GM23338 (cell line): ENCODE measurements around the gene TK1. TPM values are rescaled to one million over a fixed set of nuclear protein-coding genes. Genes with fewer than 3 reads are reported as not detected.

ENCODE experiments used
- ATAC-seq: fragments of 200-7000 bp; cut with Tn5 transposase; 3 replicates; pipeline ENCODE4 v1.9.1; 2020
- DNase-seq: peaks from one replicate; pipeline ENCODE4 v3.0.0-alpha.2; 2015; ENCODE audit warnings: low spot score
- H2AFZ ChIP-seq: fragments of 200-600 bp; sonication (generic); 2 replicates; pipeline ENCODE4 v1.8.0; 2016; ENCODE audit warnings: antibody characterized with exemption, mild to moderate bottlenecking, moderate library complexity
- H3F3A ChIP-seq: fragments of 200-600 bp; sonication (generic); replicated peaks from 2 replicates; pipeline ENCODE4 v1.8.0; 2017; ENCODE audit warnings: antibody characterized with exemption, mixed run types, low read depth
- H3K27ac ChIP-seq: fragments of 200-600 bp; sonication (generic); 2 replicates; pipeline ENCODE4 v1.6.1; 2016; ENCODE audit warnings: low read depth
- H3K27me3 ChIP-seq: fragments of 200-600 bp; sonication (generic); 2 replicates; pipeline ENCODE4 v1.8.0; 2016; ENCODE audit warnings: mild to moderate bottlenecking, mixed run types, moderate library complexity; ENCODE audit not compliant: insufficient read depth
- H3K36me3 ChIP-seq: fragments of 200-600 bp; sonication (generic); 2 replicates; pipeline ENCODE4 v1.8.0; 2016; ENCODE audit warnings: mild to moderate bottlenecking; ENCODE audit not compliant: insufficient read depth
- H3K4me1 ChIP-seq: fragments of 200-600 bp; sonication (generic); 2 replicates; pipeline ENCODE4 v1.8.0; 2016; ENCODE audit warnings: mild to moderate bottlenecking, moderate library complexity; ENCODE audit not compliant: insufficient read depth
- H3K4me2 ChIP-seq: fragments of 200-600 bp; sonication (generic); 2 replicates; pipeline ENCODE4 v1.7.1; 2017; ENCODE audit warnings: mixed run types
- H3K4me3 ChIP-seq: fragments of 200-600 bp; sonication (generic); 2 replicates; pipeline ENCODE4 v1.6.1; 2016; ENCODE audit warnings: mixed run types
- H3K79me2 ChIP-seq: fragments of 200-600 bp; sonication (generic); replicated peaks from 2 replicates; pipeline ENCODE4 v1.8.0; 2017; ENCODE audit warnings: mild to moderate bottlenecking; ENCODE audit not compliant: insufficient read depth
- H3K9me2 ChIP-seq: fragments of 200-600 bp; sonication (generic); 2 replicates; pipeline ENCODE4 v1.8.0; 2017; ENCODE audit not compliant: insufficient read depth
- H4K20me1 ChIP-seq: fragments of 200-600 bp; sonication (generic); replicated peaks from 2 replicates; pipeline ENCODE4 v1.8.0; 2017; ENCODE audit warnings: mild to moderate bottlenecking; ENCODE audit not compliant: insufficient read depth
- H3K27ac Mint-ChIP-seq: 2 replicates; pipeline ENCODE4 v1.8.0; 2020; ENCODE audit warnings: inconsistent platforms, mild to moderate bottlenecking, moderate library complexity, mixed read lengths
- H3K27me3 Mint-ChIP-seq: 3 replicates; pipeline ENCODE4 v1.8.0; 2022; ENCODE audit warnings: low read depth, mild to moderate bottlenecking, moderate library complexity, mixed read lengths, inconsistent platforms; ENCODE audit not compliant: insufficient read depth, poor library complexity
- H3K36me3 Mint-ChIP-seq: 3 replicates; pipeline ENCODE4 v1.8.0; 2021; ENCODE audit warnings: low read depth, mild to moderate bottlenecking, inconsistent platforms, moderate library complexity, mixed read lengths
- H3K4me1 Mint-ChIP-seq: 3 replicates; pipeline ENCODE4 v1.8.0; 2020; ENCODE audit warnings: mild to moderate bottlenecking, inconsistent platforms, mixed read lengths
- H3K4me3 Mint-ChIP-seq: 3 replicates; pipeline ENCODE4 v1.8.0; 2021; ENCODE audit warnings: moderate library complexity, mild to moderate bottlenecking, inconsistent platforms, mixed read lengths
- H3K9me3 Mint-ChIP-seq: 3 replicates; pipeline ENCODE4 v1.8.0; 2020; ENCODE audit warnings: moderate library complexity, mild to moderate bottlenecking, inconsistent platforms, mixed read lengths
- CREB1 ChIP-seq: fragments of 250-450 bp; sonication (Bioruptor Pico); IDR thresholded peaks from 2 replicates; pipeline ENCODE4 v1.5.0; 2020; ENCODE audit warnings: low read depth, mild to moderate bottlenecking, moderate library complexity
- CTCF ChIP-seq, 2 experiments: fragments of 200-600 bp in 1 of 2; sonication (generic) in 1 of 2; conservative IDR thresholded peaks; 2 replicates each; pipeline versions ENCODE4 v1.5.1 to v1.6.1; 2016 to 2017; ENCODE audit warnings: antibody characterized with exemption in 2 of 2, low read depth in 2 of 2, mild to moderate bottlenecking in 2 of 2, moderate library complexity in 1 of 2
- EZH2 ChIP-seq: fragments of 200-600 bp; sonication (generic); IDR thresholded peaks from one replicate; pipeline ENCODE4 v1.8.0; 2017; ENCODE audit warnings: antibody characterized with exemption, mild to moderate bottlenecking, low read depth; ENCODE audit not compliant: unreplicated experiment
- JUNB ChIP-seq: IDR thresholded peaks from one replicate; pipeline ENCODE4 v1.6.1; 2016; ENCODE audit warnings: antibody characterized with exemption; ENCODE audit not compliant: unreplicated experiment
- NANOG ChIP-seq: IDR thresholded peaks from 2 replicates; pipeline ENCODE4 v1.6.1; 2016; ENCODE audit warnings: antibody characterized with exemption, borderline replicate concordance
- POLR2AphosphoS5 ChIP-seq: IDR thresholded peaks from 2 replicates; pipeline ENCODE4 v1.6.1; 2016; ENCODE audit warnings: antibody characterized with exemption, low read depth
- STAT1 ChIP-seq: IDR thresholded peaks from one replicate; pipeline ENCODE4 v1.6.1; 2016; ENCODE audit warnings: antibody characterized with exemption; ENCODE audit not compliant: unreplicated experiment
- ZNF114 ChIP-seq: fragments of 250-450 bp; sonication (Bioruptor Pico); IDR thresholded peaks from 2 replicates; pipeline ENCODE4 v1.5.0; 2020; ENCODE audit warnings: mild to moderate bottlenecking, moderate library complexity
- ZNF331 ChIP-seq: fragments of 250-450 bp; sonication (Bioruptor Pico); IDR thresholded peaks from 2 replicates; pipeline ENCODE4 v1.5.0; 2020; ENCODE audit warnings: low read depth, mild to moderate bottlenecking, moderate library complexity
- ZNF462 ChIP-seq: fragments of 250-450 bp; sonication (Bioruptor Pico); IDR thresholded peaks from 2 replicates; pipeline ENCODE4 v1.5.0; 2020; ENCODE audit warnings: mild to moderate bottlenecking, moderate library complexity
- polyA plus RNA-seq: library from polyadenylated mRNA; unstranded; fragments of >200 nt; fragmentation: Nextera tagmentation; extraction: Ambion mirVana; gene quantifications from 2 replicates; pipeline ENCODE4 v1.2.1, GENCODE V29; 2016
- total RNA-seq: library from RNA; depleted of rRNA; stranded (reverse); fragments of >200 nt; shearing (Covaris generic); gene quantifications from 2 replicates; pipeline ENCODE4 v1.2.3, GENCODE V29; 2014
- TF ChIP-seq, protein P1 (sequence below): IDR thresholded peaks from 2 replicates; pipeline ENCODE4 v1.6.1; 2016; ENCODE audit warnings: antibody characterized with exemption

Gene TK1
- total and polyA plus RNA-seq, 2 experiments from 2014 or later, result 74.5 to 84.4 TPM

GRCh38 chr17:78214706-78215061 lies 27.8 kb upstream of the TK1 start (continued):
- TF ChIP-seq CTCF (conservative IDR thresholded peaks at IDR 0.05; ENCODE audit: low read depth in 2 of 2), result no peak
- TF ChIP-seq, protein P1, sequence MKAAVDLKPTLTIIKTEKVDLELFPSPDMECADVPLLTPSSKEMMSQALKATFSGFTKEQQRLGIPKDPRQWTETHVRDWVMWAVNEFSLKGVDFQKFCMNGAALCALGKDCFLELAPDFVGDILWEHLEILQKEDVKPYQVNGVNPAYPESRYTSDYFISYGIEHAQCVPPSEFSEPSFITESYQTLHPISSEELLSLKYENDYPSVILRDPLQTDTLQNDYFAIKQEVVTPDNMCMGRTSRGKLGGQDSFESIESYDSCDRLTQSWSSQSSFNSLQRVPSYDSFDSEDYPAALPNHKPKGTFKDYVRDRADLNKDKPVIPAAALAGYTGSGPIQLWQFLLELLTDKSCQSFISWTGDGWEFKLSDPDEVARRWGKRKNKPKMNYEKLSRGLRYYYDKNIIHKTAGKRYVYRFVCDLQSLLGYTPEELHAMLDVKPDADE, result no peak
- TF ChIP-seq STAT1, result no peak
- no peak; the same call in 1 of the 2 replicates for TF ChIP-seq POLR2AphosphoS5

- H3K4me1 Mint-ChIP-seq, result peaks cover 10% of the 10 kb centered on the region
- Histone ChIP-seq H2AFZ (peak within 1 kb of the TSS; percentile 98), H3K4me3 (peak within 1 kb of the TSS; percentile 97), H3K79me2 (peaks cover 36% of the 10 kb centered on the region), H3K4me2 (peak within 1 kb of the TSS; percentile 97), H3K36me3 (peaks cover 27% of the 10 kb centered on the region), H3K27ac (no peak within 1 kb of the TSS), H4K20me1 (no peaks in the 10 kb centered on the region; the same call in 1 of the 2 replicates), H3K9me2 (no peaks in the 10 kb centered on the region), H3K27me3 (no peaks in the 10 kb centered on the region), H3K4me1 (peaks cover 11% of the 10 kb centered on the region), H3F3A (peaks cover 8% of the 10 kb centered on the region; the same call in 1 of the 2 replicates)
- ATAC-seq (peak; percentile 98), DNase-seq (peak; percentile 98)
- H3K27me3 Mint-ChIP-seq, result peaks cover 12% of the 10 kb centered on the region
- H3K36me3 Mint-ChIP-seq, result peaks cover 39% of the 10 kb centered on the region
- H3K27ac Mint-ChIP-seq, result peak within 1 kb of the TSS; percentile 95
- H3K9me3 Mint-ChIP-seq, result no peaks in the 10 kb centered on the region; the same call in 2 of the 3 replicates
- H3K4me3 Mint-ChIP-seq, result peak within 1 kb of the TSS; percentile 99
- TF ChIP-seq, protein P1, result peak; percentile 93
- TF ChIP-seq EZH2 (no peak), CTCF (conservative IDR thresholded peaks at IDR 0.05; ENCODE audit: low read depth in 2 of 2) (peak; percentile 9 to 35; a peak in 2 of 4 replicates), POLR2AphosphoS5 (peak; percentile 77), ZNF114 (CRISPR knock-in tag) (0 out of 2 replicates have a peak, but pooled peaks have one; percentile 28), ZNF331 (CRISPR knock-in tag) (no peak), STAT1 (no peak), JUNB (no peak), CREB1 (CRISPR knock-in tag) (peak; percentile 74), ZNF462 (no peak), NANOG (no peak)
Measured at GRCh38 chr17:78214016-78214705, 27.3 kb upstream of the TK1 start, which contains the start of gene BIRC5. Gene BIRC5 (plus strand): TSS chr17:78214253. CDS start chr17:78214317, 64 bp downstream.
